K562 (cell line): ENCODE results near the gene LYSMD1.

Source experiments
- BACH1 ChIP-seq: fragments of 200-800 bp; sonication (Bioruptor generic); IDR thresholded peaks from 2 replicates; pipeline ENCODE4 v1.6.1; 2016; ENCODE audit warnings: missing genetic modification characterization, missing compliant biosample characterization
- CEBPB ChIP-seq: fragments of 450-650 bp; IDR thresholded peaks from 2 replicates; pipeline ENCODE4 v1.6.1; 2016; ENCODE audit warnings: missing genetic modification characterization, missing compliant biosample characterization
- MEF2D ChIP-seq: conservative IDR thresholded peaks from 2 replicates; pipeline ENCODE4 v1.6.1; 2016; ENCODE audit warnings: low read depth, missing genetic modification characterization, missing compliant biosample characterization
- PHB ChIP-seq: fragments of 250-450 bp; sonication (Bioruptor Pico); IDR thresholded peaks from 2 replicates; pipeline ENCODE4 v1.5.0; 2021
- POLR2A ChIP-seq: fragments of 450-650 bp; conservative IDR thresholded peaks from 2 replicates; pipeline ENCODE4 v1.6.1; 2016
- RBM15 ChIP-seq: fragments of 200-400 bp; formaldehyde crosslinking; IDR thresholded peaks from 2 replicates; pipeline ENCODE4 v1.6.1; 2018; ENCODE audit warnings: mild to moderate bottlenecking, low read length, moderate library complexity; ENCODE audit not compliant: insufficient read depth
- SREBF2 ChIP-seq: sonication (generic); formaldehyde crosslinking; IDR thresholded peaks from 2 replicates; pipeline ENCODE4 v1.4.0; 2020; ENCODE audit warnings: mild to moderate bottlenecking, missing genetic modification reagents
- TF ChIP-seq, protein P1 (sequence below): fragments of 250-450 bp; sonication (Bioruptor Pico); IDR thresholded peaks from 2 replicates; pipeline ENCODE4 v1.8.0; 2021; ENCODE audit warnings: moderate library complexity, mild to moderate bottlenecking, inconsistent platforms

GRCh38 chr1:151210830-151211229, 45.1 kb upstream of the LYSMD1 start:
- TF ChIP-seq RBM15 (no peak), BACH1 (tag) (no peak), CEBPB (no peak), MEF2D (tag) (no peak), PHB (no peak), SREBF2 (CRISPR knock-in tag) (no peak), POLR2A (no peak)
- TF ChIP-seq, protein P1, sequence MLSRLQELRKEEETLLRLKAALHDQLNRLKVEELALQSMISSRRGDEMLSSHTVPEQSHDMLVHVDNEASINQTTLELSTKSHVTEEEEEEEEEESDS: no peak
